Spinal cord (tissue), 10 donors: Measurements from ENCODE around the gene ATF6. TPM values are rescaled to one million over a fixed set of nuclear protein-coding genes. Genes with fewer than 3 reads are reported as not detected.

Source experiments
- DNase-seq, 6 donors: peaks; one replicate each; pipeline versions ENCODE4 v3.0.0 to v3.0.0-alpha.2; 2013 to 2015; ENCODE audit warnings: low spot score in 6 of 6, low read depth in 4 of 6
- H3K27ac ChIP-seq: one replicate; pipeline ENCODE4 v1.5.1; 2013; ENCODE audit warnings: low read depth, low read length, control low read depth
- H3K27me3 ChIP-seq: one replicate; pipeline ENCODE4 v1.6.1; 2013; ENCODE audit warnings: low read length; ENCODE audit not compliant: control insufficient read depth, insufficient read depth
- H3K36me3 ChIP-seq: one replicate; pipeline ENCODE4 v1.6.1; 2013; ENCODE audit warnings: low read length; ENCODE audit not compliant: control insufficient read depth, insufficient read depth
- H3K4me1 ChIP-seq: one replicate; pipeline ENCODE4 v1.6.1; 2013; ENCODE audit warnings: low read length; ENCODE audit not compliant: control insufficient read depth, insufficient read depth
- H3K4me3 ChIP-seq: one replicate; pipeline ENCODE4 v1.5.1; 2013; ENCODE audit warnings: low read depth, low read length, control low read depth
- H3K9me3 ChIP-seq: one replicate; pipeline ENCODE4 v1.6.1; 2013; ENCODE audit warnings: low read length; ENCODE audit not compliant: control insufficient read depth, insufficient read depth
- WGBS: methylation state at CpG from one replicate; pipeline ENCODE4 v1.1.5; 2013; ENCODE audit warnings: missing lambda C conversion rate; ENCODE audit not compliant: insufficient coverage; 5-methylcytosine and 5-hydroxymethylcytosine counted together
- polyA plus RNA-seq, 2 donors: library from polyadenylated mRNA; unstranded; fragments of 120-200 nt; gene quantifications; one replicate each; pipeline ENCODE4 v1.2.1, GENCODE V29; 2013; ENCODE audit not compliant: insufficient read length in 2 of 2
- total RNA-seq, 2 donors: library from RNA; depleted of rRNA in 1 of 2; stranded (reverse); fragments of 120-200 nt in 1 of 2; fragments of >200 nt in 1 of 2; gene quantifications; one replicate each; pipeline versions ENCODE4 v1.2.3 to v1.2.4, GENCODE V29; 2013 to 2014
- donor health status: healthy.

ATF6 gene
- total and polyA plus RNA-seq, 4 donors = 18.6 to 41.1 (median 24.5) TPM

DNA sequence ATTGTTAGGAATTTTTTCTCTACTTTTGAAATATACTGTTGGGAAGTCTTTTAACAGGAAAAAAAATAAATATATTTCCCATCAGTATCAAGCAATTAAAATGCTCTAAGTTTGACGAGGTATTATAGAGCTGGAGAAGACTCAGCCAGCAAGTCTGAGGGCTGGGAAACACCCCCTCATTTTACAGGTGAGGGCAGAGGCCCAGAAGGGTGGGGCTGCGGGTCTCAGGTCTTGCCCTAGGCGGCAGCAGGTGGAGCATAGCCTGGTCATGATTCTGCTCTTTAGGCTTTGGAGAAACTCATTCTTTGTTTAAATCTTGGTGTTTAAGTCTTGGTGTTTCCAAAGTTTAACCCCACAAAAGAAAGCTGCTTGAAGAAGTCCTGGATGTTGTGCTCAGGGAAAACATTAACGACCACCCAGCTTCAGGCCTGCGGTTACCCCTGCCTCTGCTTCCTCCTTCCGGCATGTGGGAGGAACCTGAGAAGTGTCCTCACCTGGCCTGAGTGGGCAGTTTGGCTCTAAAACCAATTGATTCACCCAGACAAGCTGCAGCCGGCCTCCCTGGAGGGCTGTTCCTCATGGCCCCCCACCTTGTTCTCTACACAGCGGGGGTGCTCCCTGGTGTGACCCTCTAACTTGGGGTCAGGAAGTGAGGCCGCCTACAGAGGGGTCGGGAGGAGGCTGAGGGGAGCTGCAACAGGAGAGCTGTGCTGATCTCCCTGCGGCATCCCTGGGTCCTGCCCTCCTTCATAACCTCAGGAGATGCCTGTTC is 215.8 kb downstream of the ATF6 start:
- no peaks in the 10 kb centered on the region for H3K36me3 ChIP-seq
- no peak overlapping the region for H3K27ac ChIP-seq
- H3K4me3 ChIP-seq = no peak overlapping the region
- DNase-seq = no peak
- 94% methylated on average over 5 of the region's 11 CpGs for WGBS
- H3K27me3 ChIP-seq = no peaks in the 10 kb centered on the region
- H3K9me3 ChIP-seq = no peaks in the 10 kb centered on the region
- peaks cover 16% of the 10 kb centered on the region for H3K4me1 ChIP-seq

DNA sequence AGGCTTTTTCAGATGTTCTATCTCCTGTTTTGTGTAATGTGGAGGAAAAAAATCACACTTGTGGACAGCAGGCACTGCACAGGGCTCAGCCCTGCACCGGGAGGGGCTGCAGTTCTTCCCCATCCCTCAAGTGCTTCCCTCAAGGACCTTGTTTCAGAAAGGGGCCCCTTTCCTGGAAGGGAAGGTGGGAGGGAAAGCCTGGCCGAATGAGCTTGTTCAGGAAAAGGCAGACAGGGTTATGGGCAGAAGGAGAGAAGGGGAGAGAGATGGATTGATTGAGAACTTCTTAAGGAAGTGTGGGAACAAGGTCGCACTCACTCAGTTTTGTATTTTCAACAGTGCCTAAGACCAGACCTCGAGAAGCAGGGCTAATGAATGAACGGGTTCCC is 216.4 kb downstream of the ATF6 start:
- Histone ChIP-seq H3K9me3 (peaks cover 5% of the 10 kb centered on the region), H3K4me1 (peaks cover 18% of the 10 kb centered on the region), H3K4me3 (no peak overlapping the region), H3K27me3 (no peaks in the 10 kb centered on the region), H3K27ac (no peak overlapping the region), H3K36me3 (no peaks in the 10 kb centered on the region)
- WGBS = 71% methylated on average over 2 of the region's 5 CpGs
- no peak for DNase-seq

DNA sequence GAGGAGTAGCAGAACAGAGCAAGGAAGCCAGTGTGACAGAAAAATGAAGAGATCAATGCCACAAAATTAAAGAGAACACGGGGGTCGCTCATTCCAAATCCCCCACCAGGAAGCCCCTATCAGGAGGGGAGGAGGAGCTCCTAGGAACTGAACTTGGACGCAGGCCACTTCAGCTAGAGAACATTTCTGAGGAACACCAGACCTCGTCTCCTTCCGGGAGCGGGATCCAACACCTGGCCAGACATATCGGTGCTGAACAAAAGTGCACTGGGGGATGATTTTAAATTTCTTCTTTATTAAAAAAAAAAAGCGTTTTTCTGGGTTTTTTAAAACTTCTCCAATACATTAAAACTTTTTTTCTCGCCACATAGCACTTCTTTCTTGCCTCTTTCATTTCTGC is 216.8 kb downstream of the ATF6 start:
- Histone ChIP-seq H3K36me3 (no peaks in the 10 kb centered on the region), H3K27me3 (no peaks in the 10 kb centered on the region), H3K4me1 (peaks cover 18% of the 10 kb centered on the region), H3K27ac (no peak overlapping the region), H3K9me3 (peaks cover 6% of the 10 kb centered on the region), H3K4me3 (no peak overlapping the region)
- no peak for DNase-seq
- WGBS = no CpG with 5 or more reads among the region's 9 CpGs

DNA sequence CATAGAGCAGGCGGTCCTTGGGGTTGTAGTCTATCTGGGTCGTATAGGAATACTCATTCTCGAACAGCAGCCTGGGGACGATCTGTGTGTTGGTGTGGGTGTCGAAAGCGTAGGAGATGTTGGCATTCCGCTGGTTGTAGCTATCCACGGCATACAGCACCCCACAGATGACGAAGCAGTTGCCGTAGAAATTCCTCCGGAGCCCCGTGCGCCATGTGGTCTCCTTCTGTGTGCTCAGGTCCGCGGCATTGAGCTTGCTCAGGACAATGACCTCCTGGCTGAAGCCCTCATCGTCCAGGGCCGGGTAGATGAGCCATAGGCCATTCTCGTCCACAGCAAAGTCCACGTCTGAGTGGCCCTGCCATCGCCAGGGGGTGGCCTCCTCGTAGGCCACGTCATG is 217.6 kb downstream of the ATF6 start:
- peaks cover 18% of the 10 kb centered on the region for H3K4me1 ChIP-seq
- H3K27me3 ChIP-seq = no peaks in the 10 kb centered on the region
- H3K27ac ChIP-seq = no peak overlapping the region
- peaks cover 6% of the 10 kb centered on the region for H3K9me3 ChIP-seq
- no peak for DNase-seq
- no peaks in the 10 kb centered on the region for H3K36me3 ChIP-seq
- H3K4me3 ChIP-seq = no peak overlapping the region
- 96% methylated on average over 22 of the region's 22 CpGs for WGBS

DNA sequence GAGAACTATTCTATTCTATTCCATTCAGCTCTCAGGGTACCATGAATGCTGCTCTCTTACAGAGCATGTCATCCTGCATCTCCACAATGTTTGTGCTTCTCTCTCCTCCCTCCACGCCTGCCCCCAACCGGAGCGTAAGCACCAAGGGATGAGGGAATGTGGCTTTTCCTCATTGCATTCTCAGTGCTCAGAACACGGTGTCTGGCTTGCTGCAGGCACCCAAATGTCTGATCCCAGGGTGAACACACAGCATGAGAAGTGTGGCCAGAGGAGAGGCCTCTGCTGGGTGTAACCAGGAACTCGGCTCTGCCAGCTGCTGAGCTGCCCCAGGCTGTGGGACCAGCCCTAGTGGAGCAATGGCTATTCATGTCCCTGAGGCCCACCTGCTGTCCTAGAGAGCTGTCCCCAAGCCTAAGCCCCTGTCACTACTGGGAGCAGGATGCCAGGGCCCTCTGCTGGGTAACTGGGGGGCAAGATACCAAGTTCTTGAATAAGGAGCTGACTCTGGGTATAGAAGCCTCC is 219.2 kb downstream of the ATF6 start:
- Histone ChIP-seq H3K27me3 (no peaks in the 10 kb centered on the region), H3K4me1 (peaks cover 18% of the 10 kb centered on the region), H3K4me3 (no peak overlapping the region), H3K9me3 (peaks cover 6% of the 10 kb centered on the region), H3K27ac (no peak overlapping the region), H3K36me3 (no peaks in the 10 kb centered on the region)
- no peak for DNase-seq
- WGBS = 91% methylated on average over 4 of the region's 5 CpGs

DNA sequence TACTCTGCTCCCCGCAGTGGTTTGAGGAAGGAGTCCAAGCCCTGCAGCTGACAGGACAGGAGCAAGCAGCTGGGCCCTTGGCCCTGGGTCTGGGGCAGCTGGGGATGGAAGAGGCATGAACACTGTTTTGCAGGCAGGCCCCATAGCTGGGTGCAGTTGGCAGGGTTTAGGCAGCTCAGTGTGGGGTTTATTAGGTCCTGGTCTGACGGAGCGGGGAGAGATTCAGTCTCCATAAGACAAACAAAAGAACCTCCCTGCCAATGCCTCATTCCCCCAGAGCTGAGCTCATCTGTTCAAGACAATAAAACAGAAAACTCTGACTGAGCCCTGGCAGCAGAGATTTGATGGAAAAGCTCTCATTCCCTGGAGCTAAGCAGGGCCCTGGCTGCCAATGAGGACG is 220.2 kb downstream of the ATF6 start:
- Histone ChIP-seq H3K27ac (no peak overlapping the region), H3K9me3 (peaks cover 6% of the 10 kb centered on the region), H3K4me3 (no peak overlapping the region), H3K27me3 (no peaks in the 10 kb centered on the region), H3K36me3 (no peaks in the 10 kb centered on the region), H3K4me1 (peaks cover 18% of the 10 kb centered on the region)
- 50% methylated on average over 1 of the region's 4 CpGs for WGBS
- DNase-seq = peak in 3 of 6 donors; percentile 20 to 68 (median 62)

DNA sequence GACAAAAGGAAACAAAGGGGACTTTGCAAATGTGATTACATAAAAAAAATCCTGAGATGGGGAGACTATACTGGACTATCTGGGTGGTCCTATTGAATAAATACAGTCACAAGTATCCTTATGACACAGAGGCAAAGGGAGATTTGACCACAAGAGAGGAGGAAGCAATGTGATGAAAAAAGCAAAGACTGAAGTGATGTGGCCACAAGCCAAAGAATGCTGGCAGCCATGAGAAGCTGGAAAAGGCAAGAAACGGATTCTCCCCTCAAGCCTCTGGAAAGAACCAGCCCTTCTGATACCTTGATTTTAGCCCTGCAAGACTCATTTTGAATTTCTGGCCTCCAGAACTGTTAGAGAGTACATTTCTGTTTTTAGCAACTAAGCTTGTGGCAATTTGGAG is 221.2 kb downstream of the ATF6 start:
- no peaks in the 10 kb centered on the region for H3K36me3 ChIP-seq
- no peak overlapping the region for H3K27ac ChIP-seq
- DNase-seq = no peak
- H3K4me1 ChIP-seq = peaks cover 18% of the 10 kb centered on the region
- 88% methylated on average over 1 of the region's 1 CpG for WGBS
- no peaks in the 10 kb centered on the region for H3K27me3 ChIP-seq
- no peak overlapping the region for H3K4me3 ChIP-seq
- peaks cover 8% of the 10 kb centered on the region for H3K9me3 ChIP-seq

DNA sequence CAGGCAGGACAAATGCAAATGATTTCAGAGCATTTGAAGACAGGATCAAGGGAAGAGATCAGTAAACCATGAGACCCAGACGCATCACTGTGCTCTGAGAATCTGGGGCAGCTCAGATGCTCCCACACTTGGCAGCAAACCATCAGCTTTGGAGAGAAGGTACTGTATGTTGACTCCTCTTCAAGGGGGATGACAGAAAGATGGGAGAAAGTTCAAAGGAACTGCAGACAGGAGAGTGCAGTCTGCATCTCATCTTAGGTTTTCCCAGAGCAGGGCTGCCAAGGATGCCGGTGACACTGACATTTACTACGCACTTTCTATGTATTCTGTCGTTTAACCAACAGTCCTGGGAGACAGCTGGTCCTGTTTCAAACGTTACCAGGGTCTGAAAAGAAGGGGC is 221.8 kb downstream of the ATF6 start:
- H3K4me1 ChIP-seq = peaks cover 18% of the 10 kb centered on the region
- no peaks in the 10 kb centered on the region for H3K36me3 ChIP-seq
- DNase-seq = no peak
- WGBS = 75% methylated on average over 5 of the region's 5 CpGs
- no peaks in the 10 kb centered on the region for H3K27me3 ChIP-seq
- H3K4me3 ChIP-seq = no peak overlapping the region
- peaks cover 8% of the 10 kb centered on the region for H3K9me3 ChIP-seq
- H3K27ac ChIP-seq = no peak overlapping the region

DNA sequence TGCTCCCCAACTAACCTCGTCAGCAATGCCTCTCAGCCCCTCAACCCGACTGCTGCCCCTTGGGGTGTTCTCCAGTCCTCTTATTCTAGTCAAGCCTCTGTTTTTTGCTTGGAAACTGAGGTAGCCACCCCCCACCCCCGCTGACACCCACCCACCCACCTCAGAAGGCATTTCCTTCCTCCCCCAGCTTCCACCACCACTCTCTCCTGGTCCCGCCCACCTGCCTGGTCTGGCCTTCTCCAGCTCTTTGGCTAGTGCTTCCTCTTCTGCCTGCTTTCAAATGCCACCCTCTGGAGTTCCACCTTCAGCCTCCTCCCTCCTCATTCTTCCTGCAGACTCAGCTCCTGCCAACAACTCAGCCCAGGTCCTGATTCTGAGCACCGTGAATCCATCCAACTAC is 222.3 kb downstream of the ATF6 start:
- 64% methylated on average over 4 of the region's 5 CpGs for WGBS
- H3K4me3 ChIP-seq = no peak overlapping the region
- peaks cover 22% of the 10 kb centered on the region for H3K4me1 ChIP-seq
- no peaks in the 10 kb centered on the region for H3K27me3 ChIP-seq
- no peaks in the 10 kb centered on the region for H3K36me3 ChIP-seq
- peaks cover 8% of the 10 kb centered on the region for H3K9me3 ChIP-seq
- H3K27ac ChIP-seq = no peak overlapping the region
- DNase-seq = no peak

DNA sequence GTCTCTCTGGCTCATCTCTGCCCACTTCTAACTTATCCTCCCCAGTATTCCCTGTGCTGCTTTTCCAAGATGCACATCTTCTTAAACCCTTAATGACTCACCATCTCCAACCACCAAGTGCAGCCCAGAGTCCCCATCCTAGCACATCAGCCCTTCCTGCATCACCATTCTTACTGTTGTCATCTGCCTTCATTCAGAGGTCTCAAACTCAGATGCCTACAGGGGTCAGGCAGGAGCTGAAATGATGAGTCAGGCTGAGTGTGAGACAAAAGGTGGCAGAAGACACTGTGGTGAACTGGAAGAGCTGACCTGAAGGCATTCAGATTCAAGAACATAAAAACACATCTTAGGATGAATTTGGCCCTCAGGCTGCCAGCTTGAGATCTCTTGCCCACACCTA is 223.0 kb downstream of the ATF6 start:
- no peak overlapping the region for H3K27ac ChIP-seq
- no peak overlapping the region for H3K4me3 ChIP-seq
- H3K9me3 ChIP-seq = peaks cover 8% of the 10 kb centered on the region

More for the DNA sequence above, 223.0 kb downstream of the ATF6 start:
- Histone ChIP-seq H3K4me1 (peaks cover 29% of the 10 kb centered on the region), H3K27me3 (no peaks in the 10 kb centered on the region), H3K36me3 (no peaks in the 10 kb centered on the region)
- DNase-seq = no peak
